C1 segment of cervical spinal cord (tissue), 14 donors: ENCODE results near the gene LOXHD1.
A peak's percentile ranks its signal among the peaks of the same experiment; 100 is the strongest.

Experiments used
- DNase-seq, 14 donors: peaks; one replicate each; lab custom pipeline; 2025; lab: John Stamatoyannopoulos, UW

Gene LOXHD1

GRCh38 chr18:46448347-46448746 lies 208.7 kb downstream of the LOXHD1 start:
- no peak for DNase-seq

GRCh38 chr18:46447792-46448191 lies 209.2 kb downstream of the LOXHD1 start:
- no peak for DNase-seq

GRCh38 chr18:46447323-46447722 lies 209.7 kb downstream of the LOXHD1 start:
- no peak for DNase-seq

GRCh38 chr18:46445522-46446313 lies 211.3 kb downstream of the LOXHD1 start:
- no peak for DNase-seq

- DNase-seq, result no peak
Observed at GRCh38 chr18:46439037-46439436, 218.0 kb downstream of the LOXHD1 start.

GRCh38 chr18:46437061-46437460 lies 220.0 kb downstream of the LOXHD1 start:
- no peak for DNase-seq

GRCh38 chr18:46436621-46437020 lies 220.4 kb downstream of the LOXHD1 start:
- no peak for DNase-seq

- DNase-seq, result no peak
Observed at GRCh38 chr18:46435031-46435430, 222.0 kb downstream of the LOXHD1 start.

- DNase-seq, result no peak
Observed at GRCh38 chr18:46434629-46435028, 222.4 kb downstream of the LOXHD1 start.

- DNase-seq, result no peak
Observed at GRCh38 chr18:46433121-46433826, 223.7 kb downstream of the LOXHD1 start.

- DNase-seq, result peak in 1 of 14 donors; percentile 32
Observed at GRCh38 chr18:46431522-46432171, 225.4 kb downstream of the LOXHD1 start.

GRCh38 chr18:46429649-46430224 lies 227.3 kb downstream of the LOXHD1 start:
- no peak for DNase-seq

- DNase-seq, result no peak
Observed at GRCh38 chr18:46429130-46429529, 227.9 kb downstream of the LOXHD1 start.

GRCh38 chr18:46428368-46428767 lies 228.7 kb downstream of the LOXHD1 start:
- DNase-seq, result no peak

- DNase-seq, result no peak
Observed at GRCh38 chr18:46427216-46427995, 229.6 kb downstream of the LOXHD1 start.
